ENCODE measurements around the gene FBXL19. TPM values are rescaled to one million over a fixed set of nuclear protein-coding genes. Genes with fewer than 3 reads are reported as not detected.

Gene FBXL19
- total and polyA plus RNA-seq, 2 of the 13 experiments (the other 11 are each of a cell fraction or from before 2014, with no cell fraction given): 6.0 to 13.7 TPM

DNA sequence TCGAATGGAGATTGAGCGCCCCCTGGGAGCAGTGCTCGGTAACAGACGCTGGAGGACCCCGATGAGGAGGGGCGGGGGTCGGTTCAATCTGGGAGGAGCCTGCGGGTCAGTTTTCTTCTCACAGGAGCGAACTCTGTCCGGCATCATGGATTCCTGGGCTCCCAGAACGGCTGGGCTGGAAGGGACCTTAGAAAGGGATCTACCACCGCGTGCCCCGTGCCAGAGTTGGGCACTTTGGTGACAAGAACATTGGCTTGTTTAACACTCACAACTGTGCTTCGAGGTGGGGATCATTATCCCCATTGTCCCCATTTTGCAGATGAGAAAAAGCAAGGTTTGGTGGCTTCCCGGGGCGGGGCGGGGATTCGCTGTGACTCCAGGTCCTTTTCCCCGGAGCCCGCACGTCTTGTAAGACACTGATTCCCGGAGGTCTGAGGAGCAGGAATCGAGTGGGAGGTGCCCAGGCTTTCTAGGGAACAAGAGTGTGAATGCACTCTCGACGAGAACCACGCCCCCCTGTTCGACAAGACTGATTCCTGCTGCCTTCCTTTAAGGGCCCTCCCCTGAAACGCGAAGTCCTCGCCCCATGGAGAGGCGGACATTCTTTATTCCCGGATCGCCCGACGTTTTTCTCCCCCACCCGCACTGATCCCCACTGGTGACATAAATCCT, 1.5 kb upstream of the FBXL19 start (continued):
- TF ChIP-seq HMG20A (CRISPR knock-in tag; IDR thresholded peaks at IDR 0.05; ENCODE audit: borderline replicate concordance) (no peak), MIER2 (CRISPR knock-in tag; IDR thresholded peaks at IDR 0.05) (0 out of 2 replicates have a peak, but pooled peaks have one; percentile 31), ELF1 (CRISPR knock-in tag; IDR thresholded peaks at IDR 0.05) (peak; percentile 65; the same call in 1 of the 2 replicates), ZNF615 (CRISPR knock-in tag; IDR thresholded peaks at IDR 0.05; ENCODE audit: borderline replicate concordance) (no peak; the same call in 1 of the 2 replicates), SP4 (CRISPR knock-in tag; IDR thresholded peaks at IDR 0.05) (no peak; the same call in 1 of the 2 replicates), ZNF607 (CRISPR knock-in tag; IDR thresholded peaks at IDR 0.05; ENCODE audit: borderline replicate concordance) (0 out of 2 replicates have a peak, but pooled peaks have one; percentile 62), ZNF569 (CRISPR knock-in tag; IDR thresholded peaks at IDR 0.05; ENCODE audit: borderline replicate concordance) (no peak), TAF1 (CRISPR knock-in tag; IDR thresholded peaks at IDR 0.05) (peak; percentile 36), PTBP1 (IDR thresholded peaks at IDR 0.05; ENCODE audit: low read depth, low read length, poor library complexity, severe bottlenecking) (no peak), HNRNPL (IDR thresholded peaks at IDR 0.05; ENCODE audit: low read depth, low read length) (no peak), ZNF562 (CRISPR knock-in tag; IDR thresholded peaks at IDR 0.05; ENCODE audit: borderline replicate concordance) (no peak), NFATC3 (CRISPR knock-in tag; IDR thresholded peaks at IDR 0.05) (peak; percentile 61; the same call in 1 of the 2 replicates), PCBP2 (optimal IDR thresholded peaks at IDR 0.05; ENCODE audit: low read depth, low read length, poor library complexity, severe bottlenecking) (no peak), SCMH1 (CRISPR knock-in tag; IDR thresholded peaks at IDR 0.05; ENCODE audit: borderline replicate concordance) (no peak), FOXK1 (CRISPR knock-in tag; IDR thresholded peaks at IDR 0.05; ENCODE audit: borderline replicate concordance, low read depth) (peak; percentile 72), ERF (CRISPR knock-in tag; IDR thresholded peaks at IDR 0.05) (no peak), RBFOX2 (IDR thresholded peaks at IDR 0.05; ENCODE audit: low read depth, low read length) (no peak), ZNF703 (CRISPR knock-in tag; IDR thresholded peaks at IDR 0.05; ENCODE audit: borderline replicate concordance) (no peak), RARA (CRISPR knock-in tag; IDR thresholded peaks at IDR 0.05) (0 out of 2 replicates have a peak, but pooled peaks have one; percentile 45), ZEB1 (IDR thresholded peaks at IDR 0.05; ENCODE audit: insufficient replicate concordance, low read depth) (no peak), ASH2L (IDR thresholded peaks at IDR 0.05; ENCODE audit: insufficient read length, low read depth, low read length) (no peak), ADNP (CRISPR knock-in tag; IDR thresholded peaks at IDR 0.05) (peak; percentile 84), ZFYVE20 (CRISPR knock-in tag; IDR thresholded peaks at IDR 0.05; ENCODE audit: borderline replicate concordance, low read depth) (no peak)
- TF ChIP-seq, protein P1, sequence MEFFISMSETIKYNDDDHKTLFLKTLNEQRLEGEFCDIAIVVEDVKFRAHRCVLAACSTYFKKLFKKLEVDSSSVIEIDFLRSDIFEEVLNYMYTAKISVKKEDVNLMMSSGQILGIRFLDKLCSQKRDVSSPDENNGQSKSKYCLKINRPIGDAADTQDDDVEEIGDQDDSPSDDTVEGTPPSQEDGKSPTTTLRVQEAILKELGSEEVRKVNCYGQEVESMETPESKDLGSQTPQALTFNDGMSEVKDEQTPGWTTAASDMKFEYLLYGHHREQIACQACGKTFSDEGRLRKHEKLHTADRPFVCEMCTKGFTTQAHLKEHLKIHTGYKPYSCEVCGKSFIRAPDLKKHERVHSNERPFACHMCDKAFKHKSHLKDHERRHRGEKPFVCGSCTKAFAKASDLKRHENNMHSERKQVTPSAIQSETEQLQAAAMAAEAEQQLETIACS (CRISPR knock-in tag; IDR thresholded peaks at IDR 0.05): no peak; the same call in 1 of the 2 replicates
- TF ChIP-seq, protein P2, sequence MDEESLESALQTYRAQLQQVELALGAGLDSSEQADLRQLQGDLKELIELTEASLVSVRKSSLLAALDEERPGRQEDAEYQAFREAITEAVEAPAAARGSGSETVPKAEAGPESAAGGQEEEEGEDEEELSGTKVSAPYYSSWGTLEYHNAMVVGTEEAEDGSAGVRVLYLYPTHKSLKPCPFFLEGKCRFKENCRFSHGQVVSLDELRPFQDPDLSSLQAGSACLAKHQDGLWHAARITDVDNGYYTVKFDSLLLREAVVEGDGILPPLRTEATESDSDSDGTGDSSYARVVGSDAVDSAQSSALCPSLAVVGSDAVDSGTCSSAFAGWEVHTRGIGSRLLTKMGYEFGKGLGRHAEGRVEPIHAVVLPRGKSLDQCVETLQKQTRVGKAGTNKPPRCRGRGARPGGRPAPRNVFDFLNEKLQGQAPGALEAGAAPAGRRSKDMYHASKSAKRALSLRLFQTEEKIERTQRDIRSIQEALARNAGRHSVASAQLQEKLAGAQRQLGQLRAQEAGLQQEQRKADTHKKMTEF (CRISPR knock-in tag; IDR thresholded peaks at IDR 0.05): no peak
- TF ChIP-seq, protein P3, sequence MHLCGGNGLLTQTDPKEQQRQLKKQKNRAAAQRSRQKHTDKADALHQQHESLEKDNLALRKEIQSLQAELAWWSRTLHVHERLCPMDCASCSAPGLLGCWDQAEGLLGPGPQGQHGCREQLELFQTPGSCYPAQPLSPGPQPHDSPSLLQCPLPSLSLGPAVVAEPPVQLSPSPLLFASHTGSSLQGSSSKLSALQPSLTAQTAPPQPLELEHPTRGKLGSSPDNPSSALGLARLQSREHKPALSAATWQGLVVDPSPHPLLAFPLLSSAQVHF (CRISPR knock-in tag; IDR thresholded peaks at IDR 0.05): no peak
- TF ChIP-seq, protein P4, sequence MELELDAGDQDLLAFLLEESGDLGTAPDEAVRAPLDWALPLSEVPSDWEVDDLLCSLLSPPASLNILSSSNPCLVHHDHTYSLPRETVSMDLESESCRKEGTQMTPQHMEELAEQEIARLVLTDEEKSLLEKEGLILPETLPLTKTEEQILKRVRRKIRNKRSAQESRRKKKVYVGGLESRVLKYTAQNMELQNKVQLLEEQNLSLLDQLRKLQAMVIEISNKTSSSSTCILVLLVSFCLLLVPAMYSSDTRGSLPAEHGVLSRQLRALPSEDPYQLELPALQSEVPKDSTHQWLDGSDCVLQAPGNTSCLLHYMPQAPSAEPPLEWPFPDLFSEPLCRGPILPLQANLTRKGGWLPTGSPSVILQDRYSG (CRISPR knock-in tag; IDR thresholded peaks at IDR 0.05): no peak

All from HepG2 (cell line).